SIG-M5 treated with dmso at 0.1 percent for 504 hours (cell line): ENCODE results near the gene FERMT1.
"Not testable (repeated sequence)": the region's sequence is repeated elsewhere in the genome, so short reads cannot be mapped to it uniquely, and the experiment has no call there.

ENCODE experiments used
- DNase-seq: peaks from one replicate; lab custom pipeline; 2025; ENCODE audit not compliant: unreplicated experiment; lab: John Stamatoyannopoulos, UW

FERMT1 gene

DNA sequence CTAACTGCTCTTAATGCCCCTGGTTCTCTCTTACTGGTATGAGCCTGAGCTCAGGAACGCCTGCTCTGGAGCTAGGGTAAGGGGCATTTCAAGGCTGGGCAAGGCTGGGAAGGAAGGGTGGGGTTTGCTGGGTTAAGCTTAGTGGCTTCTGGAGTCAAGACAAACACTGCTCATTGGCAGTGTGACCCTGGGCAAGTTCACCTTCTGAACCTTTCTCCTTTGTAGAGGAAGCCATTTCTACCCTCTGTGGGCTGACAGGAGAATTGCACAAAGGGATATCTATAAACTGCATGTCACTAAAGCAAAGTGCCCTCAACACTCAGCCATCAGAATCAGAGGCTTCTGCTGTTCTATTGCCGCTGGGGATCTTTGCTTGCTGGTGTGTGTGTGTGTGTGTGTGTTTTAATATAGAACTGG lies 48.7 kb downstream of the FERMT1 start:
- peak; percentile 73 for DNase-seq

- DNase-seq = no peak
Observed at GRCh38 chr20:6070829-6071695, 51.8 kb downstream of the FERMT1 start.

DNA sequence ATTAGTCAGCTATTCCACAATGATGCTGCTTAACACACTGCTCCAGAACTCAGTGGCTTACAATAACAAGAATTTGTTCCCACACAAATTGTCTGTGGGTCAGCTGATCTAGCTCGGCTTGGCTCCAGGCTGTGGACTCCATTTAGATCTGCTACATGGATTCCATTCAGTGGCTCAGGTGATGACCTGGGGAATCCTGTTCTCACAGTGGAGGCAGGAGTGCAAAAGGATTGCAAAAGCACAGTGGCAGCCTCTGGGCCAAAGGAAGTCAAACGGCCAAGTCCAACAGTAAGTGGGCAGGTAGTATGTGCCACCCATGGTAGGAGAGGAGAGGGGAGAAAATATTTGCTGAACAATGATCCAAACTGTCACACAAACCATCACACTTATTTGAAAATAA lies 53.2 kb downstream of the FERMT1 start:
- no peak for DNase-seq

GRCh38 chr20:6067763-6068318 lies 55.0 kb downstream of the FERMT1 start:
- no peak for DNase-seq

- no peak for DNase-seq
Observed at GRCh38 chr20:6066582-6066981, 56.2 kb downstream of the FERMT1 start.

DNA sequence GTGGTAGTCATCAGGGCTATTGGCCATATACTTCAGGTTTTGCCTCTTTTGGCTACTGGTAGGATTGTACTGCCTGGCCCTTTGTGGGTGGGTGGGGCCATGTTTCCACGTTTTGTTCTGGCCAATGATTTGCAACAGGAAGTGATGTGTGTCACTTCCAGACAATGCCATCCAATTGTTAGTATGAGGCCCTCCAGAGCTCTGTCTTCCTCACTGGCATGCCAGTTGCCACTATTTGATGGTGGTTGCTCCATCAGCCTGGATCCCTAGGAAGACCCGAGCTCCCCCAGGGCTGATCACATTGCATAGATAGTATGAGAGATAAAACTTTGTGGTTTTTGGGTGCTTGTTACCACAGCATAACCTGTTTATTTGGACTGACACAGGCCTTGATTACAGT lies 61.3 kb downstream of the FERMT1 start:
- no peak for DNase-seq

GRCh38 chr20:6060213-6060612 lies 62.6 kb downstream of the FERMT1 start:
- no peak for DNase-seq

GRCh38 chr20:6058684-6059295 lies 64.0 kb downstream of the FERMT1 start:
- DNase-seq = no peak

GRCh38 chr20:6057691-6058090 lies 65.1 kb downstream of the FERMT1 start:
- peak; percentile 48 for DNase-seq

DNA sequence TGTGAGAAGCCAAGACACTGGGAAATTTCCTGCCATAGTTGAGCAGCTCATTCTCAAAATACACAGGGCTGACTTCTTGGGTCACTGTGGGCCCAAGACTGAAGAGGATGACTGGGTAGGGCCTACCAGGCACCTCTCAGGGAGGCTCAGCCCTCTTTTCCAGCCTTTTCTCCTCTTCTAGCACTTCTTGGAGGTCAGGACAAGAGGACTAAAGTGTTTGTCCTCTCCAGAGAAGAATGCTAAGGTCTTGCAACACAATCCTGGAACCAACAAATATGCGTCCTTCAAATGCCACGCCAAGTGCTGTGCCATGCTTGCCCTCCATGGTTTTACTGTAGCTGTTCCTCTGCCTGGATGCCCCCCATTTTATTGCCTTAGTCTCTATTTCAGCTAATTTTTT lies 65.7 kb downstream of the FERMT1 start:
- DNase-seq = no peak

DNA sequence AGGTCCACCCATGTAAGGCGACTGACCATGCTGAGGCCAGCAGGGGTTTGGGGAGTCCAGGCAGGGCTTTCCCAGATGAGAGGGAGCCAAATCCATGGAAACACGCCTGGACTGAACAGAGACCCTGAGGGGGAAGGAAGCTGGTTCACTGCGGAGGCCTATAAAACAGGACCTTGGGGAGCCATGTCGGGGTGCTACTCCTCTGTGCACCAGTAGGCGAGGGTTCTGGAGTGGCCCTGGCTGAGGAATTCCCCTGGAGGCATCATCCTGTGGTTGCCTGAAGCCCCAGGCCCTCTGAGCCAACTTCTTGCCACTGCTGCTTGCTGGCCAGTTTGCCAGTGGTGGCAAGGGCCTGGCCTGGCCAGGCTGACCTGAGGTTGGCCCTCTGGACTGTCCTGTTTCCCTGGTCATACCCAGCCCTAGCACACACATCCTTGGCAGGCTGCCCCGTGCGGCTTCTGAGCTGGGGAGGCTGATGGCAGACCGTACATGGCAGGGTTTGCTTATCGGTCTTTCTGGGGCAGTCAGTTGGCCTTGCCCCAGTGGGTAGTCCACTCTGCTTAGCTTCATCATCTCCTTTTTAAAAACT lies 66.8 kb downstream of the FERMT1 start:
- DNase-seq = no peak

DNA sequence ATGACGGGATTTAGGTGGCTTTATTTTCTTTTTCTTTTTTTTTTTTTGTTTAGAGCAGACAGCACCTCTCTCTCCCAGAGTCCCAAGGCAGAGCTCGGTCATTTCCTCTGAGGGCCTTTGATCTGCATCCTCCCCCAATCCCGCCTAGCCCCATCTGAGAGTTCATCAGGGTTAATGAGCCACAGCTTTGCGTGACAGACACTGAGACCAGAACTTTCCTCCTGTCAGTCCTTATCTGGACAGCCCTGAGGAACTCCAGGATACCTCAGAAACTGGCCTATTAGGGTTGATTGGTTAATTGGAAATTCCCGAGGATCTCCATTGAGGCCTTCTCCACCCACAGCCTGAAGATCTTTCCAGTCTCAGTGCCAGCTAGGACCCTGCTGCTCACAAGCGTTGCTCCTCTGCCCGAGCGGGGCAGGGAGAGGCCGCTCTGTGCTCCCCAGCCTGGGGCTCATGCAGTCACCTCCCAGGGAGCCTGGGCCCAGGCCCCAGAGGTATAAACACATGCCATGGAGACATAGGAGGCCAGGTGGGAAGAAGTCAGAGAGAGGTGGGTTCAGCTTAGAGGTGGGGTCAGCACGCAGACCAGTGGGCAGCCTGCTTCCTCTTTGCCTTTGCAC lies 67.6 kb downstream of the FERMT1 start:
- DNase-seq = no peak

DNA sequence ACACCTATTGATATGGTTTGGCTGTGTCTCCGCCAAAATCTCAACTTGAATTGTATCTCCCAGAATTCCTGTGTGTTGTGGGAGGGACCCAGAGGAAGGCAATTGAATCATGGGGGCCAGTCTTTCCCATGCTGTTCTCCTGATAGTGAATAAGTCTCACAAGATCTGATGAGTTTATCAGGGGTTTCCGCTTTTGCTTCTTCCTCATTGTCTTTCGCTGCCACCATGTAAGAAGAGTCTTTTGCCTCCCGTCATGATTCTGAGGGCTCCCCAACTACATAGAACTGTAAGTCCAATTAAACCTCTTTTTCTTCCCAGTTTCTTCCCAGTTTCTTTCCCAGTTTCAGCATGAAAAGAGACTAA lies 68.2 kb downstream of the FERMT1 start:
- DNase-seq = not testable (repeated sequence)

DNA sequence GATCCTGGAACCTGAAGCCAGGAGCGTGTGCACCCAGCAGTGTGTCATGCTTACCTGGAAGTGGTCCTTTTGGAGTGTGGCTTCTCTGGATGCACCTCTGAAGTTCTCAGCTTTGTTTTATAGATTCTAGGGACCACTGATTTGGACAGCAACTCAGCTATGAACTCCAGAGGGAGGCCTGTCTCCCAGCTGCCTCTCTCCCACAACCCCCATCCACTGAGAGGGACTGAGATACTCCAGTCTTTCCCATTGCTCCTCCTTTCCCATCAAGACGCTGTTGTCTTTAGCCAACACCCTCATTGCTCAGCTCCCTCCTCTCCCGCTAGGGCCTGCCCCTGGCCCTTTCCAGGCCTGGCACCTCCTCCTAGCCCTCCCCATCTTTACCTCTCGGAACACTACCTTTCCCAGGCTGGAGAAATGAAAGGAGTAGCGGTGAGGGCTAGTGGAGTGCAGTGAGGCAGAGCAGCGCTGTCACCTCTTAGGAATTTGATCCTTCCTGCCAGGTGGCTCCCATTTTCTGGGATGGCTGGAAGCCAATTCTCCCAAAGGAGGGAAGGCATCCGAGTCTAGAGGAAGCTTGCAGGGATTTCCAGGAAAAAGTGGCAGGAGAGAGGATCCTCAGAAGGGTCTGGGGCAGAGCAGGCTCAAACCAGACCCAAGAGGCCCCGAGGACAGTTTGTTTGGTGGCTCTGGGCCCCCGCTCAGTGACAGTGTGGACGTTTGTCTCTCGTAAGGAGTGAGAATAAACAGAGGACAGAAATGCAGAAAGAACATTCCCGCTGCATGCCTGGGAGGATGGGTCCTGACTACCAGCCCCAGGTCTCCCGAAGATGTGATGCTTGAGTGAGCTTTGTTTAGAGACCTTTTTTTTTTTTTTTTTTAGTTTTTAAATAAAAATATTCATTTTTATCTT lies 68.8 kb downstream of the FERMT1 start, which contains the start of gene LRRN4:
Gene LRRN4 (minus strand): TSS at position 285 of the 913 bp plus-strand sequence. CDS start 1,261 bp downstream, outside the sequence.
- DNase-seq = no peak

DNA sequence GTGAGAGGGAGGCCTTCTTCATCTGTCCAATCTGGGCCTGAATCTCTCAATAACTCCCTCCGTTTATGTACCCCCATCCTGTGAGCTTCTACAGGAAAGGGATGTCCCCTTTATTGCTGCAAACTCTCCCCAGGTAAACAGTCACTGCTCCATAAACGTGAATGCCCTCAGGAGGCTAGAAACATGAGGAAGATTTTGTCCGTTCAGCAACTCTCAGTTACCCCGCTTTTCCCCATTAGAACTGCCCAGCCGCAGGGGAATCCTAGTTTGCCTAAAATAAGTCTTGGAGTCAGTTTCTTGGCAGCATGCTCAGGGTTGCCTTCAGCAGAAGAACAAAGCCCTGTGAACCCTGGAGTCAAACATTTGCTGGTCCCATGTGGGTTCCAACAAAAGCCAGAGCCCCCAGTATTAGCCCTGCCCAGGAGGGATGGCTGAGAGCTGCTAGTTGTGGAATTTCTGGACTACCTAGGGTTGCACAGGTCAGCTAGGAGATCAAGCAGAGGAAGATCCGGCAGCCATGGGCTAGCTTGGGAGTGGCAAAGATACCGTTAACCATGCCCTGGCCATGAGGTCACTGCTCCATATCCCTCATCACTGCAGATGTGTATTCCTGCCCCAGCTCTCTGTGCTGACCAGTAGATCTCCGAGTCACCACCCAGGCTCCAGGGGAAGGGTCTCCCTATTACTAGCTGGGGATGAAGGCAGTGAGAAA lies 69.6 kb downstream of the FERMT1 start:
- DNase-seq = no peak

DNA sequence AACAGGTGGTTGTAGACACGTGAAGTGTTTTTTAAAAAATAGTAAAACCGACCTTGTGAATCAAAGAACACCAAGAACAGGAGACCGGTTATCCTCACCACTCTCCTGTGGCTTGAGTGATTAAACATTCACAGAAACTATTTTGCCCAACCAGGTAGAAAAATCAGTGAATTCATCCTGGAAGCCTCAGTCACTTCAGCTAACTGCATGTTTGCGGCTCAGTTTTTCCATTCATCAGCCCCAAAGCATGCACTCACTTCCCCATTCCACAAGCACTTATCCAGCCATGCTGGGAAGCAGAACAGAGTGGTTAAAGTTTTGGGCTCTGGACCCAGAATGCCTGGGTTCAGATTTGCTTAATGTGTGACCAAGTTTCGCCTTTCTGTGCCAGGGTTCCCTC lies 71.3 kb downstream of the FERMT1 start:
- peak; percentile 58 for DNase-seq

- DNase-seq = no peak
Observed at GRCh38 chr20:6048391-6048790, 74.4 kb downstream of the FERMT1 start.

DNA sequence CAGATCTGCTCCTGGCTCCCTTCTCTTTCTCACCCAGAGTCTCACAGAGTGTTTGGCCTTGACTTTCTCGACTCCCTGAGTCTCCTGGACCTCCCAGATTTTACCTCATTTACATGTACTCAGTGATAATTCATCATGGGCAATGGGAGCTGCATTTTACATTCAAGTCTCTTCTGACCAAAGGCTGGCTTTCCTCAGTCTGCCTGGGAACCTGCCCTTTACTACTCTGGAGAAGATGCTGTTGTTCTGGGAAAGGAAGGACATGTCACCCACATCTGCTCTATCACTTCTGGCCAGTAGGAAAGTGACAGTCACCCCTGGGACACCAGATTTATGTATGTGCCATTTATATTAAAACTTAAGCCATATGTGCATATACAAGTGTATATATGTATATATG lies 76.4 kb downstream of the FERMT1 start:
- no peak for DNase-seq

- DNase-seq = no peak
Observed at GRCh38 chr20:6045566-6045965, 77.3 kb downstream of the FERMT1 start.

DNA sequence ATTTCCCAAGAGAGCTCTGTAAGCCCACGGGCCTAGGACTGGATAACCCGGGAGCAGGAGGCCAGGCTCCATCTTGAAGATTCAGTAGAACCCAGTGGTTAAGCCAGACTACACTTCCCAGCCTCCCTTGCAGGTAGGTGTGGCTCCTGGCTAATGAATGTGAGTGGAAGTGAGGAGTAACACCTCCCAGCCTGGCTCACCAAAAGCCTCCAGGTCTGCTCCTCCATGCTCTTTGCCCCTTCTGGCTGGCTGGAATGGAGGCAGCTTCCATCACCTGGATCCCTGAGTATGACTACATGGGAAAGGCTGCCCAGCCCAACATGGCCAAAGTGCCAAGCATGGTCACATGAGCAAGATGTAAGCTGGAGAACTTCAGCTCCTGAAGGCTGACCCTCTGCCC lies 78.7 kb downstream of the FERMT1 start:
- DNase-seq = no peak
